GM19238 (cell line): ENCODE results near the gene TSSC4.

Source experiments
- DNase-seq: peaks from one replicate; pipeline ENCODE4 v3.0.0; 2011; ENCODE audit warnings: low spot score; ENCODE audit not compliant: insufficient read length

The TSSC4 gene

DNA sequence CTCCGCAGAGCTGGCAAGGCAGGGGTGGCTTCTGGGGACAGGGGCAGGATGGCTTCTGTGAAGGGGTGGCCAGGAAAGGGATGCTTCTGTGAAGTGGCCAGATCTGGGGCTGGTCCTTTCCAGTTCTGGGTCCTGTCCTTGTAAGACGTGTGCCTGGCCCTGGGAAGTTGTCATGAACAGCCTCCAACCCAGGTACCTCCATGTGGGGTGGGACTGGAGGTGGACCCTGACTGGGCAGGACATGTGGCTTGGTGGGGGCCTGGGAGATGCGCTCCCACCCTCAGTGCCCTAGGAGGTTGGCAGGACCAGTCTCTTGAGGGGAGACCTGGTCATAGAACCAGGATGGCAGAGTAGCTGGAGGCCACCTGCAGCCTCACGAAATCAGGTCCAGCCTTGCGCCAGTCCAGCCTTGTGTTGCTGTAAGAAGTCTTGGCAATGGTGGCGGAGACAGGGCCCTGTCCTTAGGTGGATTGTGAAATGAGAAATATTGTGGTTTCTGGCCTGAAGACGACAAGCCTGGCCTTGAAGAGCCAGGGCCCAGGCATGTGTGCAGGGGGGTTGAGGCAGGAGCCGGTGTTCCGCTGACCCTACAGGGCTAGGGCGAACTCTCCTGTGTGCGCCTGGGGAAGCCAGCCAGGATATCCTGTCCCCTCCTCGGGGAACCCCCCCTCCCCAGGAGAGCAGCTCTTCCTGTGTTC is 46.9 kb downstream of the TSSC4 start:
- no peak for DNase-seq

DNA sequence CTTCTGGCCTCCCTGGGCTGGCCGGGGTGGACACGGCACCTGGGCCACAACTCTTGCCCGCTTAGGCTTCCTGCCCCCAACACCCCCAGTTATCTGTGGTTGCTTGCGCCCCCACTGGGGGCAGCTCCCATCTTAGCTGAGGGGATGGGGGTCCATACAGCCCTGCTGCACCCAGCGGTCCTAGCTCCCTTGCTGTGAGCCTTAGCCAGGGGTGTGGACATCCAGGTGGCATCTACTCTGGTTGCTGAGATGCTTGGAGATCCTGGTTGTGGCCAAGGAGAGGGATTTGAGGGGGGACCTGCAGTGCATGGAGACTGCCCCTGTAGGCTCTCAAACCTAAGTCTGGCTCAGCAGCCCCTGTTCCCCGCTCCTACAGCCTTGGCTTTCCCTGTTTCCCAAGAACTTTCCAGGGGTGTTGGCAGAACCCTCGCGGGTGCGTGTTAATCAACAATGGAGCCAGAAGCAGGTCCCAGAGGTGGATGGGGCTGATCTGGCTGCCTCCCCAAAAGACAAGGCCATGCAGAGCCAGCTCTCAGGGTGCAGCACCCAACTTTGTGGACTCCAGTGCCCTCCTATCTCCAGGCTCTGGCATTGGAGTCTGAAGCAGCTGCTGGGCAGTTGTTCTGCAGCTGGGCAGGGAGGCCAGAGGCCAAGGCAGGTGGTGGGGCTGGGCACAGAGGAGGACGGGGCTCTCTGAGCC is 47.6 kb downstream of the TSSC4 start:
- no peak for DNase-seq

DNA sequence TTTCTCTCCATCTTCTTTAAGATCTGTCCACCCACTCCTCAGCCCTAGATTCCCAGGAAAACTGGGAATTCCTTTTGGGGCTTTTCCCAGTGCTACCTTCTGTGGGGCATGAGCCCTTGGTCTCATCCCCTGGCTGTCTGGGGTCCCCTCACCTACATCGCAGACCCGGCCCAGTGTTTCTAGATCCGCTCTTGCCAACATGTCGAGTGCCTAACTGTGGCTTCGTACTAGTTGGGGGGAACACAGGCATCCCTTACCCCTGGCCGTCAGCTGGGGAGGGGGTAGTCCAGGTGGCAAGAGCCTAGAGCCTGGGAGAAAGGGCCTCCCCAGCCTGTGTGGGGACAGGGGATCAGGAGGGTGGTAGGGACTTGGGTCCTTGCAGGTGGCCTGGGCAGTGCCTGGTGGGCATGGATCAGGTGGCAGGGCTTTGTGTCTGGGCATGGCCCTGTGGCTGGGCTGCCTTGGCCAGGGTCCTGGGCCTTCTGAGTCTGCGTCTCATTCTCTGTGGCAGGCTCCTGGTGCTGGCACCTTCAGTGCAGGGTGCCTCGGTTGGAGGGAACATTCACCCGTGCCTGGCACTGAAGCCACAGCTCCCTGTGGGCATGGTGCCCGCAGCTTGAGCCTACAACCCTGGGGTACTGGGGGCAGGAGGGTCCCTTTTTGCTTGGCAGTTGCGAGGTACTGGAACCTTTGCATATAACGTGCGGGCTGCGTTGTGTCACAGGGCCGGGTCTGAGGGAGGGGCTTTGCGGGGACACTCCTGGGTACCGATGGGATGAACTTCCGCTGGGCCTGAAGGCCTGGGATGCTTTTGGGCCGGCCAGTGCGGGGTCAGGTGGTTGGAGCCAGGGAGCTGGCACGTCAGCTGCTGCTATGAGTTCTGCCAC is 48.4 kb downstream of the TSSC4 start:
- DNase-seq, result no peak

DNA sequence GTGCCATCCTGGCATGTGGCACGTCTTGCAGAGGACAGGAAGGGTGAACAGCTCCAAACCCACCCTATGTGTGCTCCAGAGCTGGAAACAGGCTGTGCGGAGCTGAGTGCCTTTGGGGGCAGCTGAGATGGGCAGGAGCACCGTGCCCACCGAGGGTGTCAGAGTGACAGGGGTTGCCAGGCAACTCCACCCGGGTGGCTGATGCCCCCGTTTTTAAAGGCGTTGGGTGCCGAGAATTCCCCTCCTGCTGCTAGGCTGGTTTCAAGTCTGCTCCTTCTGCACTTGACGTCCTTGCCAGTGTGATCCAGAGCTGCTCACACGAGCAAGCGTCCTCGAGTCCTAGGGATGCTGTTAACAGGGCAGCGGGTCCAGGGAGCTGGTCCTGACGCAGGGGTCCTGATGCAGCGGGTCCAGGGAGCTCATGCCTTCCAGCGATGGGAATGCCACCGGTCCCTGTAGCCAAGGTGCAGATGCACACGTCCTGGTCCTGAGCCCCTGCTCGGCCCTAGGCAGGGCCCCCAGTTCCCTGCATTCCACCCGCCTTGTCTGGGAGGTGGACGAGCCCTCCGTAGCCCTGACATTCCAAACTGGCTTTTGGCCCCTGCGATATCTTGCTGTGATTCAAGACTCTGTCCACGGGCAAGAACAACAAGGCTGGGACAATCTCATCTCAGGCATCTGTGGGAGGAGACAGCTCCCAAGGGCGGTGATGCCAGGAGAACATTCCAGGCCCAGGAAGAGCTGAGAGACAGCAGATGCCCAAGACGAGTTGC is 49.2 kb downstream of the TSSC4 start:
- no peak for DNase-seq

DNA sequence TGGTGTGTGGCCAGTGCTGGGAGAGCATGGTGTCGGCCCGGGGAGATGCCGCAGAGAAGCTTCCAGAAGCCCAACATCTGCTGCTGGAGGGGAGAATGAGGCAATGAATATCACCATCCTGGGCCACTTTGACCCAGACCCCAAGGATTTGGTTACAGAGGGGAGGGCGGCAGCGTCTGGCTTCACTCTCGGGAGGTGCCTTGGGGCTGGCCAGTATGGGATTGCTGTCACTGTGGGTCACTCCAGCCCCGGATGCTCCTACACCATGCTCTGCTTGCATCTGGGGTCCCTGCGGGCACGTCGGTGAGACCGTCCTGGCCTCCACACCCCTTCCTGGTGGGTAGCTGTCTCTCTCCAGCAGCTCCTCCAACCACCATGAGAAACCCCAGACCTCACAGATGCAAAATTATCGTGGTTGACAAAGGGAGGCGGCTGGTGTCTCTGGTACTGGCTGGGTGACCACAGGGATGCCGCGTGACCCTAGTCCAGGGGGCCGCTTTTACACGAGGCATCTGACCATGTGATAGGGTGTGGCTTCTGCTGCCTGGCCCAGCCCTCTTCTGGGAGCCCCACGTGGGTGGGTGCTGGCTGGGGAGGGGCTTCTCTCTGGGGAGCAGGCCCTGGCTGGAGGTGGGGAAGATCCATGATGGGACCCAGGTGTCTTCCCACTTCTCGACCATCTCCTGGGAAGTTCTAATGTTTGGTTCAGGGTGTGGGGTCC is 49.9 kb downstream of the TSSC4 start:
- DNase-seq, result no peak

DNA sequence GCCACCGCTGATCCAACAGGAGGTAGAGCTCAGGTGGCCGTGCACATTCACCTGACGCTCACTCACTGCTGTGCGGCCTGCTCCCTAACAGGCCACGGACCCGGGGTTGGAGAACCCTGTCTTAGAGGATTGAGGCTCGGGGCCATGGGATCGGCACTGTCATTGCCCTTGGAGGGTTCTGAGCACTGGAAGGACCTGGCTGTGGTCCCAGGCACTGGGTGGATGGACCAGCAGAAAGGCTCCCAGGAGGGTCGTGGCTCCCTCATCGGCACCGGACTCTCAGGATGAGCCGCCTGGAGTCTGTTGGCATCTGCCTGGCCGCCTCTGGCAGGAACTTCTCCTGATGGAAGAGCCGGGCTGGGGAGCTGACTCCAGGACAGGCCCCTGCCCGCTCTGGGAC is 50.8 kb downstream of the TSSC4 start:
- DNase-seq, result no peak

DNA sequence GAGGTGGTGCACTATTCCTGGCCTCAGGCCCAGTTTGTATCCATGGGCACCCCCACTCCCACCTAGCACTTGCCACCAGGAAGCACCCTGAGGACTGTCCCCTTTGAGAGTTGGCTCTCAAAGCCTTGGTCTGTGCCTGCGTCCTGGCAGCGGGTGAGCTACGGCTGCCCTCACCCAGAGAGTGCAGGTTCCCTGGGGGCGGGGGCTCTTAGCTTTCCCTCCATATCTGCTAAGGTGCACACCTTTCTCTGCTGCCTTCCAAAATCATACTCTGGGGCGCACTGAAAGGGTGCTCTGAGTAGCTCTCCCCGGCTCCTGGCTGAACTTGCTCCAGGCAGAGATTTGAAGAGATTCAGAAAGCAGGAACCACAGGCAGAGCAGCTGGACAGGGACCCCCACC is 51.4 kb downstream of the TSSC4 start:
- no peak for DNase-seq

DNA sequence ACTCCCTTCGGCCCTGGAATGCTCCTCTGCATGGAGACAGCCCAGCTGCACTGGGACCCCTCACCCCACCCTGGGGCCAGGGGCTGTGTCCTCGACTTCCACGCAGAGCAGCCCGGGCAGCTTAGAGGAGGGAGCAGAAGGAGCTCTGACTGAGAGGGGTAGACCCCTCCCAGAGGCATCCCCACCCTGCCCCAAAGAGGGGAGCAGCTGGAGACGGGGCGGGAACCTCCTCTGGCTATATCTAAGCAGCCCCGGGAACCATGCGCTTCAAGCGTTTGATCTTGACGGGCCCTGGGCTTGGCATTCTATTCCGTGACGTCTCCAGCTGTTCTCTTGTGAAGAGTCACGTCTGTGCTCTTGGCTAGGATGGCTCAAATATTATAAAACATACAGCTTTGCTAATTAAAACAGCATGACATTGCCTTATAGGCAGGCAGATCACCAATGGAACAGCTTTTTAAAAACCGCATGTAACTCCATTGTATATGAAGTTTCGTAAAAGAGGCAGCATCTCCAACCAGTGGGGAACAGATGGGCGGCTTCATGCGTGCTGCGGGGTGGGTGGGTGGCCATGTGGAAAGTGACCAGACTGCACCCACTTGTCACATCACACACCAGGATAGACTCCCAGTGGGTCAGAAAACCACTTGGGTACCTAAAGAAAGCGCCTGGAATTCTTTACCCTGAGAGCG is 51.9 kb downstream of the TSSC4 start:
- no peak for DNase-seq

DNA sequence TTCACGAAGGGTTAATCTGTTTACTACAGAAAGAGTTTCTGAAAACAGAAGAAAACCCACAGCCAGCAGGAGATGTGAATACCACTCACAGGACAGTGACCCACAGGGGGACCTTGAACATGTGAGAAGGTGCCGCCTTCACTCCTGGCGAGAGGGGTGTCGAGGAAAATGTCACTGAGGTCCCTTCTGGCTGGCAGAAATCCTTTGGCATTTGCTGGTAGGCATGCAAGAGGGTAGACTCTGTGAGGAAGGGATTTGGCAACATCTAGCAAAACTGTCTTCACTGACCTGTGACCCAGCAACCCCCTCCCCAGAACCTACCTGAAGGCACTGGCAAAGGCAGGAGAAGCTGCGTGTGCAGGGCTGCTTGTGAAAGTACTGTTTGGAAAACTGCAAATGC is 52.9 kb downstream of the TSSC4 start:
- no peak for DNase-seq
